ENCODE measurements around the gene AGER.

GRCh38 chr6:32218167-32218566 lies 34.1 kb upstream of the AGER start:
- TF ChIP-seq REST (IDR thresholded peaks at IDR 0.05; ENCODE audit: borderline replicate concordance) (no peak), REST (CRISPR knock-in tag; IDR thresholded peaks at IDR 0.05; ENCODE audit: low read depth) (no peak), POLR2AphosphoS5 (IDR thresholded peaks at IDR 0.05; ENCODE audit: control insufficient read depth, insufficient read depth, low read depth, low read length) (no peak), CTCF (IDR thresholded peaks at IDR 0.05 in 2 of 3, conservative IDR thresholded peaks at IDR 0.05 in 1 of 3; ENCODE audit: insufficient read depth in 2 of 3, low read depth in 1 of 3, low read length in 3 of 3) (no peak), HDGF (IDR thresholded peaks at IDR 0.05) (no peak), ZNF696 (CRISPR knock-in tag; conservative IDR thresholded peaks at IDR 0.05) (no peak), KAT8 (IDR thresholded peaks at IDR 0.05; ENCODE audit: low read depth) (no peak)
